Neural cell (in vitro differentiated cells): Measurements from ENCODE around the gene CAMK2B. TPM values are rescaled to one million over a fixed set of nuclear protein-coding genes. Genes with fewer than 3 reads are reported as not detected.
A peak's percentile ranks its signal among the peaks of the same experiment; 100 is the strongest.

Experiments
- H2AFZ ChIP-seq: fragments of 200-600, 300-800 bp; sonication (generic), shearing (Covaris generic); 2 replicates; pipeline ENCODE4 v1.6.0; 2014; ENCODE audit warnings: low read depth, mild to moderate bottlenecking, antibody characterized with exemption, low read length, moderate library complexity
- H3F3A ChIP-seq: fragments of 200-600 bp; shearing (Covaris generic); 2 replicates; pipeline ENCODE4 v1.6.1; 2016; ENCODE audit warnings: mild to moderate bottlenecking, moderate library complexity, mixed read lengths, antibody characterized with exemption, low read length; ENCODE audit not compliant: insufficient read depth, poor library complexity, severe bottlenecking
- H3K27ac ChIP-seq: fragments of 200-600, 300-800 bp; sonication (generic), shearing (Covaris generic); 2 replicates; pipeline ENCODE4 v1.5.1; 2014; ENCODE audit warnings: mild to moderate bottlenecking, low read length, moderate library complexity
- H3K27me3 ChIP-seq: fragments of 300-800, 200-600 bp; sonication (generic), shearing (Covaris generic); 2 replicates; pipeline ENCODE4 v1.6.0; 2014; ENCODE audit warnings: mild to moderate bottlenecking, low read depth, low read length, moderate library complexity; ENCODE audit not compliant: insufficient read depth
- H3K36me3 ChIP-seq: fragments of 300-800, 200-600 bp; sonication (generic), shearing (Covaris generic); 2 replicates; pipeline ENCODE4 v1.5.1; 2014; ENCODE audit warnings: mild to moderate bottlenecking, antibody characterized with exemption, low read length, moderate library complexity; ENCODE audit not compliant: insufficient read depth
- H3K4me2 ChIP-seq: fragments of 300-800, 200-600 bp; sonication (generic), shearing (Covaris generic); 2 replicates; pipeline ENCODE4 v1.6.0; 2014; ENCODE audit warnings: mild to moderate bottlenecking, low read length
- H3K4me3 ChIP-seq: fragments of 300-800, 200-600 bp; sonication (generic), shearing (Covaris generic); 2 replicates; pipeline ENCODE4 v1.5.1; 2014; ENCODE audit warnings: mild to moderate bottlenecking, low read length, moderate library complexity
- H3K79me2 ChIP-seq: fragments of 200-600 bp; shearing (Covaris generic); replicated peaks from 2 replicates; pipeline ENCODE4 v1.6.0; 2014; ENCODE audit warnings: mild to moderate bottlenecking, low read length, moderate library complexity; ENCODE audit not compliant: insufficient read depth
- H3K9ac ChIP-seq: fragments of 300-800, 200-600 bp; sonication (generic), shearing (Covaris generic); 2 replicates; pipeline ENCODE4 v1.6.1; 2016; ENCODE audit warnings: mild to moderate bottlenecking, low read length, mixed read lengths
- H3K9me2 ChIP-seq: fragments of 200-600 bp; shearing (Covaris generic); 2 replicates; pipeline ENCODE4 v1.6.1; 2016; ENCODE audit warnings: mild to moderate bottlenecking, low read length, mixed read lengths; ENCODE audit not compliant: insufficient read depth
- H3K9me3 ChIP-seq: fragments of 200-600, 300-800 bp; sonication (generic), shearing (Covaris generic); 2 replicates; pipeline ENCODE4 v1.6.1; 2016; ENCODE audit warnings: mild to moderate bottlenecking, mixed run types, low read length, moderate library complexity, mixed read lengths
- H4K20me1 ChIP-seq: fragments of 200-600 bp; shearing (Covaris generic); 2 replicates; pipeline ENCODE4 v1.6.1; 2016; ENCODE audit warnings: mild to moderate bottlenecking, mixed run types; ENCODE audit not compliant: insufficient read depth
- CTCF ChIP-seq: fragments of 450-650 bp; IDR thresholded peaks from 2 replicates; pipeline ENCODE4 v1.5.1; 2014; ENCODE audit warnings: antibody characterized with exemption, mild to moderate bottlenecking, moderate library complexity; ENCODE audit not compliant: poor library complexity, severe bottlenecking
- EP300 ChIP-seq: fragments of 450-650 bp; conservative IDR thresholded peaks from 2 replicates; pipeline ENCODE4 v1.6.1; 2014; ENCODE audit warnings: antibody characterized with exemption, mild to moderate bottlenecking, moderate library complexity; ENCODE audit not compliant: poor library complexity, severe bottlenecking
- MXI1 ChIP-seq: fragments of 450-650 bp; conservative IDR thresholded peaks from 2 replicates; pipeline ENCODE4 v1.6.1; 2014; ENCODE audit warnings: antibody characterized with exemption, mild to moderate bottlenecking; ENCODE audit not compliant: poor library complexity, severe bottlenecking
- POLR2AphosphoS5 ChIP-seq: IDR thresholded peaks from 2 replicates; pipeline ENCODE4 v1.6.1; 2012
- RAD21 ChIP-seq: fragments of 450-650 bp; conservative IDR thresholded peaks from 2 replicates; pipeline ENCODE4 v1.6.1; 2014; ENCODE audit warnings: antibody characterized with exemption, mild to moderate bottlenecking, moderate library complexity
- REST ChIP-seq: IDR thresholded peaks from 2 replicates; pipeline ENCODE4 v1.6.1; 2012; ENCODE audit warnings: borderline replicate concordance
- SMC3 ChIP-seq: fragments of 450-650 bp; conservative IDR thresholded peaks from 2 replicates; pipeline ENCODE4 v1.6.1; 2014; ENCODE audit warnings: antibody characterized with exemption, mild to moderate bottlenecking, moderate library complexity; ENCODE audit not compliant: poor library complexity
- polyA plus RNA-seq: library from polyadenylated mRNA; depleted of rRNA; stranded (reverse); fragments of >200 nt; gene quantifications from 2 replicates; pipeline ENCODE4 v1.2.3, GENCODE V29; 2014

CAMK2B gene
- polyA plus RNA-seq, 1 donor from 2014 or later = 67.3 TPM

- no peaks in the 10 kb centered on the region for H3K79me2 ChIP-seq
These were observed 67.6 kb downstream of the CAMK2B start for GRCh38 chr7:44257618-44258422.

GRCh38 chr7:44257213-44257612 lies 68.2 kb downstream of the CAMK2B start:
- Histone ChIP-seq H3K27ac (peak overlapping the region; percentile 45), H3K9me2 (no peaks in the 10 kb centered on the region), H3K9ac (peak overlapping the region; percentile 34), H3K27me3 (no peaks in the 10 kb centered on the region), H3F3A (no peaks in the 10 kb centered on the region), H3K9me3 (no peaks in the 10 kb centered on the region), H2AFZ (no peak overlapping the region), H4K20me1 (no peaks in the 10 kb centered on the region), H3K4me2 (no peak overlapping the region), H3K79me2 (no peaks in the 10 kb centered on the region), H3K36me3 (no peaks in the 10 kb centered on the region), H3K4me3 (no peak overlapping the region)
- TF ChIP-seq RAD21 = no peak
- TF ChIP-seq EP300 = no peak
- no peak for TF ChIP-seq POLR2AphosphoS5

More at GRCh38 chr7:44257618-44258422, 67.6 kb downstream of the CAMK2B start:
- H3K9me2 ChIP-seq = no peaks in the 10 kb centered on the region
- H2AFZ ChIP-seq = no peak overlapping the region
- no peaks in the 10 kb centered on the region for H3K9me3 ChIP-seq
- no peak for TF ChIP-seq REST
- no peak for TF ChIP-seq SMC3
- no peak for TF ChIP-seq MXI1
- TF ChIP-seq RAD21 = no peak
- peak; percentile 30 for TF ChIP-seq EP300
- no peaks in the 10 kb centered on the region for H3K27me3 ChIP-seq
- no peaks in the 10 kb centered on the region for H4K20me1 ChIP-seq
- H3K4me2 ChIP-seq = no peak overlapping the region
- H3K36me3 ChIP-seq = no peaks in the 10 kb centered on the region
- no peaks in the 10 kb centered on the region for H3F3A ChIP-seq
- no peak overlapping the region for H3K4me3 ChIP-seq
- H3K27ac ChIP-seq = peak overlapping the region; percentile 45
- H3K9ac ChIP-seq = peak overlapping the region; percentile 34

GRCh38 chr7:44256459-44256858 lies 68.9 kb downstream of the CAMK2B start:
- Histone ChIP-seq H3K4me3 (no peak overlapping the region), H3K9me3 (no peaks in the 10 kb centered on the region), H3K9ac (no peak overlapping the region), H3K27ac (no peak overlapping the region), H3K79me2 (no peaks in the 10 kb centered on the region), H4K20me1 (no peaks in the 10 kb centered on the region), H3K4me2 (no peak overlapping the region), H3K9me2 (no peaks in the 10 kb centered on the region), H3K27me3 (no peaks in the 10 kb centered on the region), H2AFZ (no peak overlapping the region), H3F3A (no peaks in the 10 kb centered on the region), H3K36me3 (no peaks in the 10 kb centered on the region)
- TF ChIP-seq MXI1 (no peak), RAD21 (no peak), REST (no peak), POLR2AphosphoS5 (no peak), CTCF (no peak)
